Stomach smooth muscle (tissue), 2 donors: ENCODE results near the gene CIAO3.

ENCODE experiments used
- H3K27ac ChIP-seq: one replicate; pipeline ENCODE4 v1.7.0; 2013; ENCODE audit warnings: mild to moderate bottlenecking, low read length, inconsistent platforms
- H3K27me3 ChIP-seq, 2 donors: one replicate each; pipeline ENCODE4 v1.7.0; 2013; ENCODE audit warnings: low read length in 2 of 2; ENCODE audit not compliant: insufficient read depth in 2 of 2, control insufficient read depth in 1 of 2
- H3K36me3 ChIP-seq, 2 donors: one replicate each; pipeline ENCODE4 v1.7.0; 2013; ENCODE audit warnings: low read length in 2 of 2; ENCODE audit not compliant: control insufficient read depth in 2 of 2, insufficient read depth in 2 of 2
- H3K4me1 ChIP-seq: one replicate; pipeline ENCODE4 v1.7.0; 2013; ENCODE audit warnings: low read length; ENCODE audit not compliant: control insufficient read depth, insufficient read depth
- H3K4me3 ChIP-seq, 2 donors: one replicate each; pipeline ENCODE4 v1.7.0; 2013; ENCODE audit warnings: low read length in 2 of 2
- H3K9ac ChIP-seq, 2 donors: one replicate each; pipeline ENCODE4 v1.7.0; 2013; ENCODE audit warnings: low read length in 2 of 2, mild to moderate bottlenecking in 1 of 2
- H3K9me3 ChIP-seq, 2 donors: one replicate each; pipeline ENCODE4 v1.7.0; 2013; ENCODE audit warnings: low read length in 2 of 2; ENCODE audit not compliant: control insufficient read depth in 2 of 2
- donor health status: healthy.
- donor health status: Pancreatic carcinoma.

Gene CIAO3

GRCh38 chr16:740764-741505 lies at the start of gene CIAO3:
TSS of gene CIAO3 (minus strand) at chr16:740997. CDS start at chr16:740985, 12 bp downstream.
- H3K4me1 ChIP-seq = peaks cover 15% of the 10 kb centered on the region
- peak within 1 kb of the TSS; percentile 60 to 84 for H3K4me3 ChIP-seq
- H3K36me3 ChIP-seq = peaks cover 11 to 17% of the 10 kb centered on the region in 2 donors
- H3K9ac ChIP-seq = peak within 1 kb of the TSS; percentile 69 to 89
- H3K27me3 ChIP-seq = no peaks in the 10 kb centered on the region
- H3K9me3 ChIP-seq = no peaks in the 10 kb centered on the region
- no peak within 1 kb of the TSS for H3K27ac ChIP-seq

DNA sequence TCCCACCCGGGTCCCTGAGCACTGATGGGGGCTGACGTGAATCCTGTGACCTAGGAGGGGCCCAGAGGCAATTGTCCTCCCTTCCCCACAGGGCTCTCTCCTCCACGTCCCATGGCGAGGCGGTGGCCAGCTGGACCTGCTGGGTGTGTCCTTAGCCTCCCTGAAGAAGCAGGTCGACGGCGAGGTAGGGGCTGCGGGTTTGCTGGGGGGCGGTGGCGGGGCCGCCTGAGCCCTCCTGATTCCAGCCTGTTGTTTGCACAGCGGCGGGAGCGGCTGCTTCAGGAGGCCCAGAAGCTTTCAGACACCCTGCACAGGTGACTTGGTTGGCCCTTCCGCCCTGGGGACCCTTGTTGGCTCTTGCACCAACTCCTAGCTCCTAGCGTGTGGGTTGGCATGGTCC lies 49.3 kb upstream of the CIAO3 start:
- peaks cover 18% of the 10 kb centered on the region for H3K4me1 ChIP-seq
- peaks cover 0 to 8% of the 10 kb centered on the region in 2 donors for H3K36me3 ChIP-seq
- H3K27me3 ChIP-seq = no peaks in the 10 kb centered on the region
- no peak overlapping the region for H3K27ac ChIP-seq
- no peaks in the 10 kb centered on the region for H3K9me3 ChIP-seq
- H3K4me3 ChIP-seq = no peak overlapping the region
- H3K9ac ChIP-seq = no peak overlapping the region

- peak overlapping the region; percentile 42 to 53 for H3K9ac ChIP-seq
- H3K9me3 ChIP-seq = no peaks in the 10 kb centered on the region
- peaks cover 0 to 8% of the 10 kb centered on the region in 2 donors for H3K36me3 ChIP-seq
- H3K4me1 ChIP-seq = peaks cover 18% of the 10 kb centered on the region
- no peak overlapping the region for H3K27ac ChIP-seq
- no peaks in the 10 kb centered on the region for H3K27me3 ChIP-seq
- peak overlapping the region; percentile 66 to 82 for H3K4me3 ChIP-seq
These were observed 48.5 kb upstream of the CIAO3 start for GRCh38 chr16:789191-789850.

GRCh38 chr16:788399-789126 lies 47.8 kb upstream of the CIAO3 start, which contains the start of gene CHTF18:
TSS of gene CHTF18 (plus strand) at chr16:788620. CDS start at chr16:788685, 65 bp downstream.
- H3K27me3 ChIP-seq = peaks cover 0 to under 1% of the 10 kb centered on the region in 2 donors
- H3K27ac ChIP-seq = no peak within 1 kb of the TSS

DNA sequence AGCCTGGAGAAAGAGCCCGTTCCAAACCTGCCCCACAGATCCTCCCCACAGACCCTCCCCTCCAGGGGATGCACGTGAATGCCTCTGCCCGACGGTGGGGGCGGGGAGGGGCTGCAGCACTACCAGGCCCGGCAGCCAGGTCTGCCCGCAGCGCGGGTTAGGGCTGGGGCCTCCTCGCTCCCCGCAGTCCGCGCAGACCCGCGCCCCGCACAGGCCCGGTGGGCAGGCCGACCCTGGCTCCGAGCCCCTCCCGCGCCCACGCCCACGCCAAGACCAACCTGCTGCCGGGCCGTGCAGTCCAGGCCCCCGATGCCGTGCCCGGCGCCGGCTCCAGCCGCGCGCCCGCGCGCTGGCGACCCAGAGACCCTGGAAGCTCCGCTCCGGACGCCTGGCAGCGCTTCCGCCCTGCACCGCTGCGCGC lies 47.2 kb upstream of the CIAO3 start, which contains the start of gene RPUSD1:
Gene RPUSD1 (minus strand): TSS at position 404 of the 421 bp plus-strand sequence. CDS start 644 bp downstream, outside the sequence.
- Histone ChIP-seq H3K9ac (peak within 1 kb of the TSS; percentile 73 to 82), H3K4me3 (peak within 1 kb of the TSS; percentile 88 to 89), H3K27ac (no peak within 1 kb of the TSS), H3K4me1 (peaks cover 27% of the 10 kb centered on the region), H3K27me3 (peaks cover 2 to 6% of the 10 kb centered on the region in 2 donors), H3K36me3 (peaks cover 0 to 8% of the 10 kb centered on the region in 2 donors), H3K9me3 (no peaks in the 10 kb centered on the region)

More at GRCh38 chr16:788399-789126, 47.8 kb upstream of the CIAO3 start, which contains the start of gene CHTF18:
- Histone ChIP-seq H3K4me3 (peak within 1 kb of the TSS; percentile 88 to 89), H3K9me3 (no peaks in the 10 kb centered on the region), H3K36me3 (peaks cover 0 to 8% of the 10 kb centered on the region in 2 donors), H3K9ac (peak within 1 kb of the TSS; percentile 73 to 82), H3K4me1 (peaks cover 24% of the 10 kb centered on the region)

- peak overlapping the region; percentile 88 to 89 for H3K4me3 ChIP-seq
- peaks cover 0 to 8% of the 10 kb centered on the region in 2 donors for H3K36me3 ChIP-seq
- H3K9me3 ChIP-seq = no peaks in the 10 kb centered on the region
- H3K4me1 ChIP-seq = peaks cover 27% of the 10 kb centered on the region
- peaks cover 7 to 10% of the 10 kb centered on the region in 2 donors for H3K27me3 ChIP-seq
- peak overlapping the region; percentile 73 to 82 for H3K9ac ChIP-seq
- H3K27ac ChIP-seq = no peak overlapping the region
These were observed 46.6 kb upstream of the CIAO3 start for GRCh38 chr16:787321-787966.

DNA sequence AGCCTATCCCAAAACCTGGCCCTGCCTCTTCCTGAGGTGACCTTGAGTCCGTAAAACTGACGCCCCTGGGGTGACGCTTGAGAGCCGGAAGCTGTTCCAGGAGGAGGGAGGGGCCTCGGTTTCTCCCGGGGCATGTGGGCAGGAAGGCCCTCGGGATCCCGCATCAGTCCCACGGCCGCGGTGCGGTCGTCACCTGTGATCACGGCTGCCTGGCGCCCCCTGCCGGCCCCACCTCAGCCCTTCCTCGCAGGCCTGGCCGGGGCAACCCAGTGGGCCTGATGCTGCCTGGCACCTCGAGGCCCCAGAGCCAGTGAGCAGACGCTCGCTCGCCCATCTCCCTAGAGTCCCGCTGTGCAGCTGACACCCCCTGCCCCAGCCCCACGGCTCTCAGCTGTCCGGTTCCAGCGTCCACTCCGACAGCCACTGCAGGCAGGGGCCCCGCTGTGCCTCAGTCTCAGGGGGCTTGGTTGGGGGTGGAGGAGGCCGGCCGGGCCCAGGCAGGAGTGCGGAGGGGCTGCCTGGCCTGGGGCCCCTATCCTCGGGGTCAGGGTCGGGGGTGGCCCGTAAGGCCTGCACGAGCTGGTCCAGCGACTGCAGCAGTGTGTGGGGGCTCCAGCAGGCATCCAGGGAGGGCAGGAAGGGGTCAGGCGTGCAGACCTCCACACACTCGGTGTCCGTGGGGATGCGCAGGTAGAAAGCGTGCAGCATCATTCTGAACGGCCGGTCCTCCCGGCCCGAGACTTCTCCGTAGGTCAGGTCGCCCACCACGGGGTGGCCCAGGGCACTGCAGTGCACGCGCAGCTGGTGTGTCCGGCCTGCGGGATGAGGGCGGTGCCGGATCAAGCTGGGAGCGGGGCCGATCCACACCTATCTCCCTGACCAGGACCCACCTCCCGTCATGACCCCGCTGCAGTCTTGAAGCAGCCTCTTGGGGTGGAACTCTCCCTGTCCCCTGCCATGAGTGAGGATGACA lies 45.1 kb upstream of the CIAO3 start:
- peaks cover 27% of the 10 kb centered on the region for H3K4me1 ChIP-seq
- no peak overlapping the region for H3K27ac ChIP-seq
- H3K27me3 ChIP-seq = peaks cover 16 to 23% of the 10 kb centered on the region in 2 donors
- H3K9me3 ChIP-seq = no peaks in the 10 kb centered on the region
- no peak overlapping the region for H3K9ac ChIP-seq
- no peak overlapping the region for H3K4me3 ChIP-seq
- H3K36me3 ChIP-seq = peaks cover 0 to 6% of the 10 kb centered on the region in 2 donors

- H3K9ac ChIP-seq = no peak overlapping the region
- peaks cover 27% of the 10 kb centered on the region for H3K4me1 ChIP-seq
- peaks cover 0 to 6% of the 10 kb centered on the region in 2 donors for H3K36me3 ChIP-seq
- H3K9me3 ChIP-seq = no peaks in the 10 kb centered on the region
- H3K27me3 ChIP-seq = peaks cover 22 to 34% of the 10 kb centered on the region in 2 donors
- H3K4me3 ChIP-seq = no peak overlapping the region
- H3K27ac ChIP-seq = no peak overlapping the region
These were observed 43.6 kb upstream of the CIAO3 start for GRCh38 chr16:784431-784830.

- peaks cover 0 to 6% of the 10 kb centered on the region in 2 donors for H3K36me3 ChIP-seq
- H3K9ac ChIP-seq = no peak overlapping the region
- peaks cover 20% of the 10 kb centered on the region for H3K4me1 ChIP-seq
- H3K27ac ChIP-seq = no peak overlapping the region
- peaks cover 26 to 35% of the 10 kb centered on the region in 2 donors for H3K27me3 ChIP-seq
- H3K9me3 ChIP-seq = no peaks in the 10 kb centered on the region
- H3K4me3 ChIP-seq = no peak overlapping the region
These were observed 42.8 kb upstream of the CIAO3 start for GRCh38 chr16:783404-784161.
